Chondrocyte (in vitro differentiated cells): Measurements from ENCODE around the gene SLN. TPM values are rescaled to one million over a fixed set of nuclear protein-coding genes. Genes with fewer than 3 reads are reported as not detected.

Source experiments
- DNase-seq: peaks from one replicate; pipeline ENCODE4 v3.0.0; 2021; ENCODE audit warnings: mixed read lengths, low spot score
- H3K27ac Mint-ChIP-seq: one replicate; pipeline ENCODE4 v1.8.0; 2021; ENCODE audit warnings: mild to moderate bottlenecking, moderate library complexity, mixed read lengths; ENCODE audit not compliant: unreplicated experiment
- H3K27me3 Mint-ChIP-seq: 2 replicates; pipeline ENCODE4 v1.8.0; 2021; ENCODE audit warnings: low read depth, mixed read lengths
- H3K36me3 Mint-ChIP-seq: 2 replicates; pipeline ENCODE4 v1.8.0; 2021; ENCODE audit warnings: low read depth, mixed read lengths
- H3K4me1 Mint-ChIP-seq: 2 replicates; pipeline ENCODE4 v1.8.0; 2021; ENCODE audit warnings: low read depth, mild to moderate bottlenecking, mixed read lengths
- H3K4me3 Mint-ChIP-seq: one replicate; pipeline ENCODE4 v1.8.0; 2021; ENCODE audit warnings: mild to moderate bottlenecking, moderate library complexity, mixed read lengths; ENCODE audit not compliant: unreplicated experiment
- H3K9me3 Mint-ChIP-seq: 2 replicates; pipeline ENCODE4 v1.8.0; 2021; ENCODE audit warnings: low read depth, mixed read lengths
- CTCF ChIP-seq: fragments of 200-600 bp; sonication (generic); IDR thresholded peaks from 2 replicates; pipeline ENCODE4 v1.5.0; 2021; ENCODE audit warnings: antibody characterized with exemption, mild to moderate bottlenecking, moderate library complexity
- total RNA-seq: library from RNA; stranded (reverse); gene quantifications from 3 replicates; pipeline ENCODE4 v1.2.1, GENCODE V29; 2021

SLN gene
- total RNA-seq, 1 donor from 2014 or later = not detected

DNA sequence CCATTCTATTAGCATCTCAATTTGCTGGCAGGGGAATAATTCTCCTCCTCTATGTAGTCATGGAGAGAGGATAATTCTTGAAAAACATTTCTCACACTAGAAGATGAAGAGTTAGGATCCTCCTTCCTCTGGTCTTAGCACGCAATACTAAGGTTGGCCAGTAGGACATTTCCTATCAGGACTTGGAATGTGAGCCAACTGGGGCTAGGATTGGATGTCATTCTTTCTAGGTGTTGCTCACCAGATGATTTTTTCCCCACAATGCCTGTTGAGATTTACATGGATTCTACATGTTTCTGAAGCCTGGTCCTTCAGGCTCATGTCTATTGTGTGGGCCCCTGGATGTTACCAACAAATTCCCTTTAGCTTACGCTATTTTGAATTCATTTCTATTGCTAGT is 28.0 kb downstream of the SLN start:
- Mint-ChIP-seq H3K9me3 (no peaks in the 10 kb centered on the region), H3K4me3 (no peak overlapping the region), H3K36me3 (no peaks in the 10 kb centered on the region), H3K4me1 (no peaks in the 10 kb centered on the region), H3K27me3 (peaks cover 11% of the 10 kb centered on the region), H3K27ac (no peak overlapping the region)
- DNase-seq = no peak
- TF ChIP-seq CTCF = peak; percentile 60

DNA sequence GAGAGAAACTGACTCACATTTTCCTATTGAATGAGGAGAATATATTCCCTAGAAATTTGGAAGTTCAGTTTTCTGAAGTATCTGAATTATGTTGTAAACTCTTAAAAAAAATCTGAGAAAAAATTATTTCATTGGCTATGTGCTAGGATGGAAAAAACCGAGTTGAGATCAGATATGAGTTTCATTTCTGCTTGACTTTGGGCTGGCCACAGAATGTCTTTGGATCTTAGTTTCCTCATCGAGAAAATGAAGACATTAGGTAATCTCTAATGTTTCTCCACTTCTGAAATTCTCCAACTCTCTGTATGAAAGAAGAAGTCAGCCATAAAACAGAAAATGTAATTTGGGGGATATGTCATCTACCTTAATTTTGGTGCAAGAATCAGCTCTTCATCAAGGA is 28.8 kb downstream of the SLN start:
- Mint-ChIP-seq H3K4me3 (no peak overlapping the region), H3K4me1 (no peaks in the 10 kb centered on the region), H3K9me3 (no peaks in the 10 kb centered on the region)

DNA sequence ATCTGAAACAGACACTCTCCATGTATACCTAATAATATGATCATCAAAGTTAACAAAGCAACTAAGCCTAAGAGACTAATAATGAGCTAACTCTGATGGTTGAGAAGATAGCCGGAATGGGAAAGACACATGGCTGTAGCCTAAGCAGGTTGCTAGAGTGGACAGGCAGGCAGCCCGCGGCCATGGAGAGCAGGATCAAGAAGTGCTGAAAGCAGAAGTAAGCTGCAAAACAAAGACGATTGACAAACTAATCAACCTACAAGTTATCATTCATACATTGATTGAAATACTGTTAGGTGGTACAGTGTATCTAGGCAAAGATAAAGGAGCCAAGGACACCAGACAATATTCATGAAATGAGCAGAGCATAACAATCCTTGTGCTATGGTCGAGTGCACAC is 29.3 kb downstream of the SLN start:
- Mint-ChIP-seq H3K27me3 (peaks cover 13% of the 10 kb centered on the region), H3K36me3 (no peaks in the 10 kb centered on the region), H3K27ac (no peak overlapping the region), H3K4me3 (no peak overlapping the region), H3K9me3 (no peaks in the 10 kb centered on the region), H3K4me1 (no peaks in the 10 kb centered on the region)
- no peak for DNase-seq
- TF ChIP-seq CTCF = no peak

More for the DNA sequence above, 28.8 kb downstream of the SLN start:
- no peak for TF ChIP-seq CTCF
- no peaks in the 10 kb centered on the region for H3K36me3 Mint-ChIP-seq
- no peak overlapping the region for H3K27ac Mint-ChIP-seq
- DNase-seq = no peak
- H3K27me3 Mint-ChIP-seq = peaks cover 13% of the 10 kb centered on the region

- Mint-ChIP-seq H3K27me3 (peaks cover 13% of the 10 kb centered on the region), H3K9me3 (no peaks in the 10 kb centered on the region), H3K4me3 (no peak overlapping the region), H3K27ac (no peak overlapping the region), H3K36me3 (no peaks in the 10 kb centered on the region), H3K4me1 (no peaks in the 10 kb centered on the region)
- TF ChIP-seq CTCF = no peak
- no peak for DNase-seq
Measured at GRCh38 chr11:107682171-107682570, 29.7 kb downstream of the SLN start.

- H3K9me3 Mint-ChIP-seq = no peaks in the 10 kb centered on the region
- no peak overlapping the region for H3K4me3 Mint-ChIP-seq
- no peak overlapping the region for H3K27ac Mint-ChIP-seq
- no peak for DNase-seq
- TF ChIP-seq CTCF = no peak
- no peaks in the 10 kb centered on the region for H3K36me3 Mint-ChIP-seq
- H3K27me3 Mint-ChIP-seq = peaks cover 23% of the 10 kb centered on the region
- H3K4me1 Mint-ChIP-seq = no peaks in the 10 kb centered on the region
Measured at GRCh38 chr11:107679255-107680024, 32.4 kb downstream of the SLN start.
